ENCODE results near the gene SGIP1. TPM values are rescaled to one million over a fixed set of nuclear protein-coding genes. Genes with fewer than 3 reads are reported as not detected.

Gene SGIP1
- total RNA-seq, 1 donor, result 17.4 TPM

DNA sequence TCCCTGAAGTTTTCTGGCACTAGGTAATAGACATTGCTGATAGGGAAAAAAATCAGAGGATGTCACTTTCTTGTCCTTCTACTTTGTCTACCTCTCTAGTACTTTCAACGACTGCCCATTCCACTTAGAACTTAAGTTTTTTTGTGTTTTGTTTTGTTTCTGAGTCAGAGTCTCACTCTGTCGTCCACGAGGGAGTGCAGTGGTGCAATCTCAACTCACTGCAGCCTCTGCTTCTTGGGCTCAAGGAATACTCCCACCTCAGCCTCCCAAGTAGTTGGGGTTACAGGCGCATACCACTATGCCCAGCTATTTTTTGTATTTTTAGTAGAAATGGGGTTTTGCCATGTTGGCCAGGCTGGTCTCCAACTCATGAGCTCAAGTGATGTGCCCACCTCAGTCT, 79.2 kb downstream of the SGIP1 start:
- Histone ChIP-seq H3K4me2 (ENCODE audit: insufficient read depth, low read length) (no peak overlapping the region), H3K4me3 (ENCODE audit: insufficient read depth, low read length) (no peak overlapping the region), H2AFZ (ENCODE audit: low read length) (no peak overlapping the region), H3K79me2 (ENCODE audit: insufficient read depth, low read length) (no peaks in the 10 kb centered on the region), H3K27me3 (ENCODE audit: insufficient read depth, low read length) (no peaks in the 10 kb centered on the region), H3K27ac (ENCODE audit: low read depth, low read length) (no peak overlapping the region), H4K20me1 (ENCODE audit: insufficient read depth, low read length) (no peaks in the 10 kb centered on the region), H3K9me3 (ENCODE audit: low read depth, low read length) (no peaks in the 10 kb centered on the region), H3K4me1 (ENCODE audit: insufficient read depth, low read length) (no peaks in the 10 kb centered on the region), H3K36me3 (ENCODE audit: insufficient read depth, low read length) (no peaks in the 10 kb centered on the region)
- TF ChIP-seq, protein P1, sequence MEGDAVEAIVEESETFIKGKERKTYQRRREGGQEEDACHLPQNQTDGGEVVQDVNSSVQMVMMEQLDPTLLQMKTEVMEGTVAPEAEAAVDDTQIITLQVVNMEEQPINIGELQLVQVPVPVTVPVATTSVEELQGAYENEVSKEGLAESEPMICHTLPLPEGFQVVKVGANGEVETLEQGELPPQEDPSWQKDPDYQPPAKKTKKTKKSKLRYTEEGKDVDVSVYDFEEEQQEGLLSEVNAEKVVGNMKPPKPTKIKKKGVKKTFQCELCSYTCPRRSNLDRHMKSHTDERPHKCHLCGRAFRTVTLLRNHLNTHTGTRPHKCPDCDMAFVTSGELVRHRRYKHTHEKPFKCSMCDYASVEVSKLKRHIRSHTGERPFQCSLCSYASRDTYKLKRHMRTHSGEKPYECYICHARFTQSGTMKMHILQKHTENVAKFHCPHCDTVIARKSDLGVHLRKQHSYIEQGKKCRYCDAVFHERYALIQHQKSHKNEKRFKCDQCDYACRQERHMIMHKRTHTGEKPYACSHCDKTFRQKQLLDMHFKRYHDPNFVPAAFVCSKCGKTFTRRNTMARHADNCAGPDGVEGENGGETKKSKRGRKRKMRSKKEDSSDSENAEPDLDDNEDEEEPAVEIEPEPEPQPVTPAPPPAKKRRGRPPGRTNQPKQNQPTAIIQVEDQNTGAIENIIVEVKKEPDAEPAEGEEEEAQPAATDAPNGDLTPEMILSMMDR (IDR thresholded peaks at IDR 0.05; ENCODE audit: extremely low read depth, low read depth, low read length), result no peak
- DNase-seq (ENCODE audit: insufficient read length, low spot score, missing footprints), result no peak

DNA sequence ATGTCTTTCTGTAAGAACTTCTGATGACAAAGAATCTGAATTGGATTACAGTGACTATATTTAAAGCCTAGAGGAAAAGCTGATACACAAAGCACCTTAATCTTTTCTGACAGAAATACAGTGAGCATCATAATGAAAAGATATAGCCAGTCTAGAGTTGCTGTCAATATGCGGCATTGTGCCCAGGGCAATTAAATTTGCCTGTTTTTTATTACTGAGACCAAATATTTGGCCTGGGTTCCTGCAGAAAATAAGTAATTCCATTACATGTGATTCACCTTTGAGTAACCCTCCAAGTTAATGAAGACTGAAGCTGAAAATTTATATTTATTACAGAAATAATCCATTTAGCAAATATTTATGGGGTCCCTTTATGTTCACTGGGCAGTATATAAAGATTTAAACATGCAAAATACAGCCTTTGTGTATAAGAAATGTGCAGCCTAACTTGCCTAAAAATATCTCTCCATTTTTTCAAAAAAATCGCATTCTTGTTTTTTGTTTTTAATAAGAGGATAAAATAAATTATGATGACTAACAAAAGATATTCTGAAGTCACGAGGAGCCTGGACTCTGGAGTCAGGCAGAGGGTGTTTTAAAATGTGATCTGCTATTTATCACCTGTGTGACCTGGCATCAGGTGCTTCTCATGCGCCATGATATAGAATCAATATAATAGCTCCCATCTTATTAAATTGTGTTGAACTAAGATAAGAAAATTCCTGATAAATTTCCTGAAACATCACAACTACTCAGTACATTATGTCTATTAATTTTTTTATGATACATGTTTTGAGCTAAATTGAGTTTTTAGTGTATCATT, 83.6 kb downstream of the SGIP1 start:
- no peak overlapping the region for H3K4me2 ChIP-seq (ENCODE audit: insufficient read depth, low read length)
- H3K36me3 ChIP-seq (ENCODE audit: insufficient read depth, low read length), result no peaks in the 10 kb centered on the region
- DNase-seq (ENCODE audit: insufficient read length, low spot score, missing footprints), result no peak
- no peak overlapping the region for H2AFZ ChIP-seq (ENCODE audit: low read length)
- no peak overlapping the region for H3K4me3 ChIP-seq (ENCODE audit: insufficient read depth, low read length)
- no peaks in the 10 kb centered on the region for H4K20me1 ChIP-seq (ENCODE audit: insufficient read depth, low read length)
- H3K79me2 ChIP-seq (ENCODE audit: insufficient read depth, low read length), result no peaks in the 10 kb centered on the region
- TF ChIP-seq, protein P1 (IDR thresholded peaks at IDR 0.05; ENCODE audit: extremely low read depth, low read depth, low read length), result no peak
- no peaks in the 10 kb centered on the region for H3K27me3 ChIP-seq (ENCODE audit: insufficient read depth, low read length)
- H3K27ac ChIP-seq (ENCODE audit: low read depth, low read length), result no peak overlapping the region
- no peaks in the 10 kb centered on the region for H3K4me1 ChIP-seq (ENCODE audit: insufficient read depth, low read length)
- H3K9me3 ChIP-seq (ENCODE audit: low read depth, low read length), result no peaks in the 10 kb centered on the region

DNA sequence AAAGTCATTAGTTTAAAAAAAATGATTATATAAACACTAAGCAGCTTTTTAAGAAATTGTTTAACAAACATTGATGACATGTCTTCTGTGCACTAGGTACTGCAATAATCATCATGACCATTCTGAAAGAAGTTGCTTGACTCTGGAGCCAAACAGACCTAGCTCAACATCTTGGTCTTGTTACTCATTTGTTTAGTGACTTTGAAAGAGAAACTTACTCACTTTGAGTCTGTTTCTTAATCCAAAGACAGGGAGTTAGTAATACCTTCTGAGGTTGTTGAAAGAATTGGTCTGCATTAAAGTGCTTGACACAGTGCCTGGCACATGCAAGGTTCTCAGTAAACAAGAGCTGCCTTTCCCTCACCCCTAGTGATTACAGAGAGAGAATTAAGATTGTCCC, 84.4 kb downstream of the SGIP1 start:
- no peaks in the 10 kb centered on the region for H3K27me3 ChIP-seq (ENCODE audit: insufficient read depth, low read length)
- no peak overlapping the region for H3K27ac ChIP-seq (ENCODE audit: low read depth, low read length)
- no peaks in the 10 kb centered on the region for H3K9me3 ChIP-seq (ENCODE audit: low read depth, low read length)
- H3K36me3 ChIP-seq (ENCODE audit: insufficient read depth, low read length), result no peaks in the 10 kb centered on the region
- H3K4me3 ChIP-seq (ENCODE audit: insufficient read depth, low read length), result no peak overlapping the region
- no peaks in the 10 kb centered on the region for H3K79me2 ChIP-seq (ENCODE audit: insufficient read depth, low read length)
- no peak overlapping the region for H3K4me2 ChIP-seq (ENCODE audit: insufficient read depth, low read length)
- TF ChIP-seq, protein P1 (IDR thresholded peaks at IDR 0.05; ENCODE audit: extremely low read depth, low read depth, low read length), result no peak
- H3K4me1 ChIP-seq (ENCODE audit: insufficient read depth, low read length), result peaks cover 1% of the 10 kb centered on the region
- H2AFZ ChIP-seq (ENCODE audit: low read length), result no peak overlapping the region
- DNase-seq (ENCODE audit: insufficient read length, low spot score, missing footprints), result peak; percentile 19
- H4K20me1 ChIP-seq (ENCODE audit: insufficient read depth, low read length), result no peaks in the 10 kb centered on the region

DNA sequence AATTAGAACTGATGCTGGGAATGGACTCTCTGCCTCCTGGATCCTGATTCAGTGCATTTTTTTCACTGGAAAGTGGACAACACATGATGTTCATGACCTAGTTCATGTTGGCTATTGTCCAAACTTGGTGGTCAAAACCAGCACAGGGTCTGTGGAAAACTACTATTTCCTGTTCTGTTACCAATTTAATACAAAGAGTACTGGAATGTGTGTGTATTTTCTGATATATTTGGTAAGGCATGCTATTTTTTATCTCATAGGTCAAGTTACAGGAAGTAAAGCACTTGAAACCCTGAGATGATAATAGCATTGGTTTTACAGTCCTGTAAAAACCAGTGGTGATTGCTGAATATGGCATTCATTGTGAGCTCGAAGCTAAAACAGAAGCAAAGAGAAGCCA, 89.9 kb downstream of the SGIP1 start:
- H2AFZ ChIP-seq (ENCODE audit: low read length), result no peak overlapping the region

More for the DNA sequence above, 89.9 kb downstream of the SGIP1 start:
- no peak overlapping the region for H3K4me3 ChIP-seq (ENCODE audit: insufficient read depth, low read length)
- H3K4me2 ChIP-seq (ENCODE audit: insufficient read depth, low read length), result peak overlapping the region; percentile 42
- TF ChIP-seq, protein P1 (IDR thresholded peaks at IDR 0.05; ENCODE audit: extremely low read depth, low read depth, low read length), result no peak
- H3K4me1 ChIP-seq (ENCODE audit: insufficient read depth, low read length), result peaks cover 20% of the 10 kb centered on the region
- H3K9me3 ChIP-seq (ENCODE audit: low read depth, low read length), result no peaks in the 10 kb centered on the region
- no peaks in the 10 kb centered on the region for H3K36me3 ChIP-seq (ENCODE audit: insufficient read depth, low read length)
- DNase-seq (ENCODE audit: insufficient read length, low spot score, missing footprints), result no peak
- peak overlapping the region; percentile 71 for H3K27ac ChIP-seq (ENCODE audit: low read depth, low read length)
- H4K20me1 ChIP-seq (ENCODE audit: insufficient read depth, low read length), result no peaks in the 10 kb centered on the region
- H3K79me2 ChIP-seq (ENCODE audit: insufficient read depth, low read length), result no peaks in the 10 kb centered on the region
- no peaks in the 10 kb centered on the region for H3K27me3 ChIP-seq (ENCODE audit: insufficient read depth, low read length)

Data from osteoblast (primary cell).